ENCODE results near the gene C19orf44. TPM values are rescaled to one million over a fixed set of nuclear protein-coding genes. Genes with fewer than 3 reads are reported as not detected.

The C19orf44 gene
- total and polyA plus RNA-seq, 2 experiments from 2014 or later, result 2.5 to 5.9 TPM

DNA sequence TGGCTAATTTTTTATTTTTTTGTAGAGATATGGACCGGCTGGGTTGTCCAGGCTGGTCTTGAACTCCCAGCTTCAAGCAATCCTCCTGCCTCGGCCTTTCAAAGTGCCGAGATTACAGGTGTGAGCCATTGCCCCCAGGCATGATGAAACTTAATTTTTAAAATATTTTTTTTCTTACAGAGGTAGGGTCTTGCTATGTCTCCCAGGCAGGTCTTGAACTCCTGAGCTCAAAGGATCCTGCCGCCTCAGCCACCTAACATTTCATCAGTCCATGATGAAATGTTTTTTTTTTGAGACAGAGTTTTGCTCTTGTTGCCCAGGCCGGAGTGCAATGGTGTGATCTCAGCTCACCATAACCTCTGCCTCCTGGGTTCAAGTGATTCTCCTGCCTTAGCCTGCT, 12.4 kb downstream of the C19orf44 start:
- no peaks in the 10 kb centered on the region for H3F3A ChIP-seq (replicated peaks; ENCODE audit: low read depth)
- Mint-ChIP-seq H3K27ac (no peak overlapping the region), H3K36me3 (ENCODE audit: low read depth) (peaks cover 10% of the 10 kb centered on the region; the same call in 2 of the 3 replicates), H3K4me1 (no peaks in the 10 kb centered on the region), H3K4me3 (no peak overlapping the region), H3K27me3 (ENCODE audit: insufficient read depth, low read depth, poor library complexity) (peaks cover 3% of the 10 kb centered on the region), H3K9me3 (no peaks in the 10 kb centered on the region)
- H3K4me1 ChIP-seq (ENCODE audit: insufficient read depth), result no peaks in the 10 kb centered on the region
- no peaks in the 10 kb centered on the region for H4K20me1 ChIP-seq (replicated peaks; ENCODE audit: insufficient read depth)
- no peak for DNase-seq (ENCODE audit: low spot score)
- no peak overlapping the region for H2AFZ ChIP-seq
- no peaks in the 10 kb centered on the region for H3K27me3 ChIP-seq (ENCODE audit: insufficient read depth)
- no peak overlapping the region for H3K4me2 ChIP-seq
- no peaks in the 10 kb centered on the region for H3K36me3 ChIP-seq (ENCODE audit: insufficient read depth)
- no peak for TF ChIP-seq POLR2AphosphoS5 (IDR thresholded peaks at IDR 0.05; ENCODE audit: low read depth)
- no peak for TF ChIP-seq NANOG (IDR thresholded peaks at IDR 0.05; ENCODE audit: borderline replicate concordance)
- TF ChIP-seq, protein P1, sequence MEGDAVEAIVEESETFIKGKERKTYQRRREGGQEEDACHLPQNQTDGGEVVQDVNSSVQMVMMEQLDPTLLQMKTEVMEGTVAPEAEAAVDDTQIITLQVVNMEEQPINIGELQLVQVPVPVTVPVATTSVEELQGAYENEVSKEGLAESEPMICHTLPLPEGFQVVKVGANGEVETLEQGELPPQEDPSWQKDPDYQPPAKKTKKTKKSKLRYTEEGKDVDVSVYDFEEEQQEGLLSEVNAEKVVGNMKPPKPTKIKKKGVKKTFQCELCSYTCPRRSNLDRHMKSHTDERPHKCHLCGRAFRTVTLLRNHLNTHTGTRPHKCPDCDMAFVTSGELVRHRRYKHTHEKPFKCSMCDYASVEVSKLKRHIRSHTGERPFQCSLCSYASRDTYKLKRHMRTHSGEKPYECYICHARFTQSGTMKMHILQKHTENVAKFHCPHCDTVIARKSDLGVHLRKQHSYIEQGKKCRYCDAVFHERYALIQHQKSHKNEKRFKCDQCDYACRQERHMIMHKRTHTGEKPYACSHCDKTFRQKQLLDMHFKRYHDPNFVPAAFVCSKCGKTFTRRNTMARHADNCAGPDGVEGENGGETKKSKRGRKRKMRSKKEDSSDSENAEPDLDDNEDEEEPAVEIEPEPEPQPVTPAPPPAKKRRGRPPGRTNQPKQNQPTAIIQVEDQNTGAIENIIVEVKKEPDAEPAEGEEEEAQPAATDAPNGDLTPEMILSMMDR (conservative IDR thresholded peaks at IDR 0.05; ENCODE audit: low read depth in 2 of 2), result no peak
- no peak for TF ChIP-seq EZH2phosphoT487 (IDR thresholded peaks at IDR 0.05; ENCODE audit: unreplicated experiment)
- no peak for TF ChIP-seq CREB1 (CRISPR knock-in tag; IDR thresholded peaks at IDR 0.05; ENCODE audit: low read depth)
- no peak overlapping the region for H3K4me3 ChIP-seq
- no peaks in the 10 kb centered on the region for H3K9me2 ChIP-seq (ENCODE audit: insufficient read depth)
- ATAC-seq, result no peak
- H3K79me2 ChIP-seq (replicated peaks; ENCODE audit: insufficient read depth), result no peaks in the 10 kb centered on the region
- no peak overlapping the region for H3K27ac ChIP-seq (ENCODE audit: low read depth)

DNA sequence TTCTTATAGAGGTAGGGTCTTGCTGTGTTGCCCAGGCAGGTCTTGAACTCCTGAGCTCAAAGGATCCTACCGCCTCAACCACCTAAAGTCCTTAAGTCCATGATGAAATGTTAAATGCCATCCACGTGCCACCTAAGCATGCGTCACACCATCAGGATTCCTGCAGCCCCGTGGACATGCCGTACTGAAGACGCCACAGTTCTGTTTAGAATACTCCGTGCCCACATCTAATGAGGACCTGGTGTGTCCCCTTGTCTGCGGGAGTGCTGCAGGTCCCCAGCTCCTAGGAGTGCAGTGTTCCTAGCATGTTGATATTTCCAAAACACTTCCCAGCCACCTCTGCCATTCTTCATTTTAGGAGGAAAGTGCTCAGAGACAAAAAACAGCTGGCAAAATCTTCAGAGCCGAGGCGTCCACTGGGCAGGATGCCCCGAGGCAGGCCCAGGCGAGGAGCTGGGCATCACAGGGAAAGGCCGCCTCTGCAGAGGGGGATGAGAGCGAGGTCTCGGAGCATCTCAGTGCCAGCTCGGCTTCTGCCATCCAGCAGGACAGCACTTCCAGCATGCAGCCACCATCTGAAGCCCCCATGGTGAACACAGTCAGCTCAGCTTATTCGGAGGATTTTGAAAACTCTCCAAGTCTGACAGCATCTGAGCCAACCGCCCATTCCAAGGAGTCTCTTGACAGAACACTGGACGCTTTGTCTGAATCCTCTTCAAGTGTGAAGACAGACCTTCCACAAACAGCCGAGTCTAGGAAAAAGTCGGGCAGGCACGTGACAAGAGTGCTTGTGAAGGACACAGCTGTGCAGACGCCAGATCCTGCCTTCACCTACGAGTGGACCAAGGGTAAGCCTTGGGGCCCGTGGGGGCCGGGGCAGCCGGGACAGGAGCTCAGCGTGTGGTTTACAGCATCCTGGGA, 13.2 kb downstream of the C19orf44 start:
- Histone ChIP-seq H2AFZ (no peak overlapping the region), H3K27me3 (ENCODE audit: insufficient read depth) (no peaks in the 10 kb centered on the region)
- H3K9me3 Mint-ChIP-seq, result no peaks in the 10 kb centered on the region
- TF ChIP-seq, protein P2, sequence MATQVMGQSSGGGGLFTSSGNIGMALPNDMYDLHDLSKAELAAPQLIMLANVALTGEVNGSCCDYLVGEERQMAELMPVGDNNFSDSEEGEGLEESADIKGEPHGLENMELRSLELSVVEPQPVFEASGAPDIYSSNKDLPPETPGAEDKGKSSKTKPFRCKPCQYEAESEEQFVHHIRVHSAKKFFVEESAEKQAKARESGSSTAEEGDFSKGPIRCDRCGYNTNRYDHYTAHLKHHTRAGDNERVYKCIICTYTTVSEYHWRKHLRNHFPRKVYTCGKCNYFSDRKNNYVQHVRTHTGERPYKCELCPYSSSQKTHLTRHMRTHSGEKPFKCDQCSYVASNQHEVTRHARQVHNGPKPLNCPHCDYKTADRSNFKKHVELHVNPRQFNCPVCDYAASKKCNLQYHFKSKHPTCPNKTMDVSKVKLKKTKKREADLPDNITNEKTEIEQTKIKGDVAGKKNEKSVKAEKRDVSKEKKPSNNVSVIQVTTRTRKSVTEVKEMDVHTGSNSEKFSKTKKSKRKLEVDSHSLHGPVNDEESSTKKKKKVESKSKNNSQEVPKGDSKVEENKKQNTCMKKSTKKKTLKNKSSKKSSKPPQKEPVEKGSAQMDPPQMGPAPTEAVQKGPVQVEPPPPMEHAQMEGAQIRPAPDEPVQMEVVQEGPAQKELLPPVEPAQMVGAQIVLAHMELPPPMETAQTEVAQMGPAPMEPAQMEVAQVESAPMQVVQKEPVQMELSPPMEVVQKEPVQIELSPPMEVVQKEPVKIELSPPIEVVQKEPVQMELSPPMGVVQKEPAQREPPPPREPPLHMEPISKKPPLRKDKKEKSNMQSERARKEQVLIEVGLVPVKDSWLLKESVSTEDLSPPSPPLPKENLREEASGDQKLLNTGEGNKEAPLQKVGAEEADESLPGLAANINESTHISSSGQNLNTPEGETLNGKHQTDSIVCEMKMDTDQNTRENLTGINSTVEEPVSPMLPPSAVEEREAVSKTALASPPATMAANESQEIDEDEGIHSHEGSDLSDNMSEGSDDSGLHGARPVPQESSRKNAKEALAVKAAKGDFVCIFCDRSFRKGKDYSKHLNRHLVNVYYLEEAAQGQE (IDR thresholded peaks at IDR 0.05; ENCODE audit: unreplicated experiment), result no peak
- no peak for TF ChIP-seq EZH2 (IDR thresholded peaks at IDR 0.05; ENCODE audit: low read depth, unreplicated experiment)
- TF ChIP-seq POLR2AphosphoS5 (IDR thresholded peaks at IDR 0.05; ENCODE audit: low read depth), result no peak
- no peak for TF ChIP-seq NANOG (IDR thresholded peaks at IDR 0.05; ENCODE audit: borderline replicate concordance)
- no peak for TF ChIP-seq JUNB (IDR thresholded peaks at IDR 0.05; ENCODE audit: unreplicated experiment)
- TF ChIP-seq EZH2phosphoT487 (IDR thresholded peaks at IDR 0.05; ENCODE audit: unreplicated experiment), result no peak
- no peak for TF ChIP-seq CREB1 (CRISPR knock-in tag; IDR thresholded peaks at IDR 0.05; ENCODE audit: low read depth)

More for the DNA sequence above, 13.2 kb downstream of the C19orf44 start:
- no peaks in the 10 kb centered on the region for H3K79me2 ChIP-seq (replicated peaks; ENCODE audit: insufficient read depth)
- Mint-ChIP-seq H3K27me3 (ENCODE audit: insufficient read depth, low read depth, poor library complexity) (peaks cover 3% of the 10 kb centered on the region), H3K4me1 (no peaks in the 10 kb centered on the region), H3K27ac (no peak overlapping the region), H3K36me3 (ENCODE audit: low read depth) (peaks cover 10% of the 10 kb centered on the region; the same call in 2 of the 3 replicates), H3K4me3 (no peak overlapping the region)
- H3K4me1 ChIP-seq (ENCODE audit: insufficient read depth), result no peaks in the 10 kb centered on the region
- H4K20me1 ChIP-seq (replicated peaks; ENCODE audit: insufficient read depth), result no peaks in the 10 kb centered on the region
- no peaks in the 10 kb centered on the region for H3K9me2 ChIP-seq (ENCODE audit: insufficient read depth)
- no peak overlapping the region for H3K4me3 ChIP-seq
- no peak overlapping the region for H3K4me2 ChIP-seq
- no peaks in the 10 kb centered on the region for H3K36me3 ChIP-seq (ENCODE audit: insufficient read depth)
- no peaks in the 10 kb centered on the region for H3F3A ChIP-seq (replicated peaks; ENCODE audit: low read depth)
- no peak overlapping the region for H3K27ac ChIP-seq (ENCODE audit: low read depth)
- ATAC-seq (no peak), DNase-seq (ENCODE audit: low spot score) (no peak)
